Muscle layer of duodenum (tissue), 2 donors: ENCODE data around the gene MYH16.
"Not testable (repeated sequence)": the region's sequence is repeated elsewhere in the genome, so short reads cannot be mapped to it uniquely, and the experiment has no call there.

ENCODE experiments used
- H3K27ac ChIP-seq: one replicate; pipeline ENCODE4 v1.7.0; 2013; ENCODE audit warnings: mild to moderate bottlenecking, low read length
- H3K27me3 ChIP-seq: one replicate; pipeline ENCODE4 v1.7.0; 2013; ENCODE audit warnings: low read depth, mild to moderate bottlenecking, control low read depth, low read length
- H3K36me3 ChIP-seq, 2 donors: one replicate each; pipeline ENCODE4 v1.7.0; 2013; ENCODE audit warnings: low read length in 2 of 2, control low read depth in 1 of 2, mild to moderate bottlenecking in 1 of 2; ENCODE audit not compliant: insufficient read depth in 2 of 2, control insufficient read depth in 1 of 2
- H3K4me1 ChIP-seq, 2 donors: one replicate each; pipeline ENCODE4 v1.7.0; 2013; ENCODE audit warnings: low read length in 2 of 2, mild to moderate bottlenecking in 2 of 2, control low read depth in 1 of 2, moderate library complexity in 1 of 2; ENCODE audit not compliant: insufficient read depth in 2 of 2, control insufficient read depth in 1 of 2
- H3K4me3 ChIP-seq, 2 donors: one replicate each; pipeline ENCODE4 v1.7.0; 2013; ENCODE audit warnings: low read length in 2 of 2, low read depth in 1 of 2, mild to moderate bottlenecking in 1 of 2
- H3K9me3 ChIP-seq, 2 donors: one replicate each; pipeline ENCODE4 v1.7.0; 2013; ENCODE audit warnings: low read length in 2 of 2, control low read depth in 1 of 2, mild to moderate bottlenecking in 1 of 2; ENCODE audit not compliant: control insufficient read depth in 1 of 2
- donor health status: healthy.

MYH16 gene

DNA sequence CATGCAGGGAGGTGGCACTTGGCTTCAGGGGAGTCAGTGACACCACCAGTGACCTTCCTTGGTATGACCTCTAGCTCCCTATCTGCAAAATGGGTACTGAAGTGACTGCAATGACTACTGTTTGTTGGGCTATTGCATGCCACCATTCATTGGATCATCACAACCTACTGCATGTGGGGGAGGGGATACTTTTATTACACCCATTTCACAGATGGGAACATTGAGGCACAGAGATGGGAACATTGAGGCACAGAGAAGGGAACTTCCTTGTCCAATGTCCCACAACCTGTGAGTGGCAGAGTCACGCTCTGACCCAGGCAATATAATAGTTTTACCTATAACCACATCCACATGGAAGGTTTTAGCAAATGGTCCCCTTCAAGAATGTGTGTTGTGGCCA is 12.2 kb upstream of the MYH16 start:
- Histone ChIP-seq H3K27me3 (no peaks in the 10 kb centered on the region), H3K27ac (no peak overlapping the region), H3K36me3 (no peaks in the 10 kb centered on the region), H3K9me3 (no peaks in the 10 kb centered on the region), H3K4me1 (no peaks in the 10 kb centered on the region), H3K4me3 (no peak overlapping the region)

DNA sequence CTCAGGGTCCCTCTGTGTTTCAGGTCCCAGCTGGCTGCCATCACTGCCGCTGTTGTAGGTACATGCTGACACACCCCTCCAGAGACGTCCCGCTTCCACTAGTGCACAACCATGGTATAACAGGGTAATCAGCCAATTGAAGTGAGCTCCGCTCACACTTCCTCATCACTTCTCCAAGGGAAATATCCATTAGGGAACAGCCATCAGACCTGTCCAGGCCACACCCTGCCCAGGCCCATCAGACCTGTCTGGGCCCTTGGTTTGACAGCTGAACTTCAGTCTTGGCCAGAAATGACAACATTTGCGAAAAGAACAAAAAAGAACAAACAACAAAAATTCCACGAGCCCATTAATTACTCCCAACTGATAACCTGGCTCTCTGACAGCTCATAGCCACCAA is 11.0 kb upstream of the MYH16 start:
- Histone ChIP-seq H3K4me3 (no peak overlapping the region), H3K9me3 (no peaks in the 10 kb centered on the region), H3K36me3 (no peaks in the 10 kb centered on the region), H3K27me3 (no peaks in the 10 kb centered on the region), H3K27ac (no peak overlapping the region), H3K4me1 (no peaks in the 10 kb centered on the region)

DNA sequence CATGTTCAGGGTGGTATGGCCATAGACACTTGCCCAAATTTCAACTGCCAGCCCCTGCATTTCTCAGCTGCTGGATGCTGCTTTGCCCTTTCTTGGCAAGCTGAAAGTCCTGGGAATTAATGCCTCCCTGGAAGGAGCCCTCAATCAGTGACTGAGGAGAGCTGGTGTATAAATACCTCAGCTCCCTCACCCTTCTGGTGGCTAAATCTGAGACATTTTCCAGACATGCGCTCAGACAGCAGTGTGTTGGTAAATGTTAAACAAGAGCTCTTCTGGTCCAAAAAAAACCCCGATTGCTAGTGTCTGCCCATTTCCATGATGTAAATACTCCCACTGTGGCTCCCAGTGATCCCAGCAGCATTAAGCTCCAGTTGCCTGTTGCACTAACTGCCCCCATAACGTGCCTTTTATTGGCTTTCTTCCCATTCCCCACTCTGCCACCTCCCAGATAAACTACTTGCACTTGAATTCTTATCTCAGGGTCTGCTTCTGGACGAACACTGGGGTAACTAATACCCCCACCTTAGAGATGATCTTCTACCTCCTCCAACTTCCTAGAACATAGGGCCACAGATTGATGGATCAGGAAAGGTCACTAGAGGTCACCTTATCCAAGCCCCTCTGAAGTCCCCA is 6.7 kb upstream of the MYH16 start:
- Histone ChIP-seq H3K9me3 (no peaks in the 10 kb centered on the region), H3K27ac (no peak overlapping the region), H3K4me3 (no peak overlapping the region), H3K27me3 (no peaks in the 10 kb centered on the region), H3K4me1 (no peaks in the 10 kb centered on the region), H3K36me3 (no peaks in the 10 kb centered on the region)

DNA sequence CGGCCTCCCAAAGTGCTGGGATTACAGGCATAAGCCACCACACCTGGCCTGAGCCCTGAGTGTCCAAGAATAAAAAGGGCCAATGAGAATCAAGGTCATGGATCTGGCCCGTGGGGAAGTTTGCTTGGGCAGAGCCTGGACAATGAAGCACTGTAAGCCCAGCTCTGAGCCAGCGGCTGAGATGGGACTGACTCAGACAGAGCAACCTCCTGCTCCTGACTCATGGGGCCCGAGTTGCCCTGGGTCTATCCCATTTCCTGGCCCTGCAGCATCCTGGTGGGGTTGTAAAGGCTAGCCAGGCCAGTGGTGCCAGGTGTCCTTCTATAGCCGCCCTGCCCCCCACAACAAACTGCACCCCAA is 5.2 kb upstream of the MYH16 start:
- Histone ChIP-seq H3K4me1 (no peaks in the 10 kb centered on the region), H3K9me3 (no peaks in the 10 kb centered on the region), H3K36me3 (no peaks in the 10 kb centered on the region), H3K4me3 (no peak overlapping the region), H3K27ac (no peak overlapping the region), H3K27me3 (no peaks in the 10 kb centered on the region)

DNA sequence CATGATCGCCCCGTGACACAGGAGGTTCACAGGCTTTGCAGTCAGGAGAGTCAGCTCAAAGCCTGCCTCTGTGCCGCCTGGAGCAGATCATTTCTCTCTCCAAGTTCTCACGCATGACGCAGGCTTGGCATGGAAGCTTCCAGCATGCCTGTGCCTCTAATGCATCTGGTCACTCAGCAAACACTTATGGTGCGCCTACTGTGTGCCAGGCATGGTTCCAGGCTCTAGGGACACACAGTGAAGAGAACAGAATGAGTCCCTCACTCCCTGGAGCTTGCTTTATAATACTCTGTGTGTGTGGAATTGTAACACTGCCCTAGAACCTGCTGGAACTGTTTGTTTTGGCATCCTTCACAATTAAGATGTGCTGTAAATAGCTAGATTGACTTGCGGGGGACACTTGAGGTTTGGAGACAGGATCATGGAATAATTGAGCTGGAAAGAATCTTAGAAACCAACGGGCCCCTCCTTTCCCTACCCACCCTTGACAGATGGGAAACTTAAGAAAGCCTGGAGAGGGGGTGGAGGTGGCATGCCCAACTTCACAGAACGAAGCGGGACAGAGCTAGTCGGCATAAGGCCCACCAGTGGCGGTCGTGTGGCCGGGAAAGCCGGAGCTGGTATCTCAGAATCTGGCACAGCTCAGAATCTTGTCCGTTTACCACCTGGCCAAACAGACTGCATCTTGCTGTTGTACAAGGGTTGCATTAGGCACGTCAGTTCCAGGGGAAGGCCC is 4.6 kb upstream of the MYH16 start:
- Histone ChIP-seq H3K4me3 (no peak overlapping the region), H3K36me3 (no peaks in the 10 kb centered on the region), H3K9me3 (no peaks in the 10 kb centered on the region), H3K27ac (no peak overlapping the region), H3K27me3 (no peaks in the 10 kb centered on the region), H3K4me1 (no peaks in the 10 kb centered on the region)

DNA sequence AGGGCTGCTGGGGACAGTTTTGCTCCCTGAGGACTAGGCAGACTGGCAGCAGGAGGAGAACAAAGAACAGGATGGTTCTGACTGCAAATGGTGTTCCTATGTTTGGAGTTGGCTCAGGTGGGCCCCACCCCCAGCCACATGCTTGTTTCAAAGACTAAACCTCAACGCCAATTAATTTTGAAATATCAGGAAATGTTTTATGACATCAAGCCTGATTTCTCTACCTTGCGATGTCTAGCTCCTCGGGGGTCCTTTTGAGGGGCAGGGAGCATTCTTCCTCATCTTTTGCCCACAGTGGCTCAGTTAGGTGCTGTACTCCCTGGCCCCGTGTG is 4.1 kb upstream of the MYH16 start:
- Histone ChIP-seq H3K27ac (no peak overlapping the region), H3K9me3 (no peaks in the 10 kb centered on the region)

DNA sequence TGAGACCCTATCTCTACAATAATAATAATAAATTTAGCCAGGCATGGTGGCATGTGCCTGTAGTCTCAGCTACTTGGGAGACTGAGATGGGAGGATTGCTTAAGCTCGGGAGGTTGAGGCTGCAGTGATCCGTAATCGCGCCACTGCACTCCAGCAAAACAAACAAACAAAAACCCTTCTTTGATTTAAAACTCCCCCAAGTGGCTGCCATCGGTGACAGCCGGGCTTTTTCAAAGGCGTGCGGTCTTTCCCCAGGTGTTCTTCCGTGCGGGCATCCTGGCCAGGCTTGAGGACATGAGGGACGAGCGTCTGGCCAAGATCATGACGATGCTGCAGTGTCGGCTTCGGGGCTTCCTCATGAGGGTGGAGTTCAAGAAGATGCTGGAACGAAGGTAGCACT is 1.9 kb upstream of the MYH16 start:
- Histone ChIP-seq H3K4me3 (no peak overlapping the region), H3K4me1 (no peaks in the 10 kb centered on the region), H3K36me3 (no peaks in the 10 kb centered on the region), H3K27ac (no peak overlapping the region), H3K27me3 (no peaks in the 10 kb centered on the region), H3K9me3 (no peaks in the 10 kb centered on the region)

More for the DNA sequence above, 4.1 kb upstream of the MYH16 start:
- H3K4me3 ChIP-seq = no peak overlapping the region
- no peaks in the 10 kb centered on the region for H3K27me3 ChIP-seq
- no peaks in the 10 kb centered on the region for H3K36me3 ChIP-seq
- H3K4me1 ChIP-seq = no peaks in the 10 kb centered on the region

DNA sequence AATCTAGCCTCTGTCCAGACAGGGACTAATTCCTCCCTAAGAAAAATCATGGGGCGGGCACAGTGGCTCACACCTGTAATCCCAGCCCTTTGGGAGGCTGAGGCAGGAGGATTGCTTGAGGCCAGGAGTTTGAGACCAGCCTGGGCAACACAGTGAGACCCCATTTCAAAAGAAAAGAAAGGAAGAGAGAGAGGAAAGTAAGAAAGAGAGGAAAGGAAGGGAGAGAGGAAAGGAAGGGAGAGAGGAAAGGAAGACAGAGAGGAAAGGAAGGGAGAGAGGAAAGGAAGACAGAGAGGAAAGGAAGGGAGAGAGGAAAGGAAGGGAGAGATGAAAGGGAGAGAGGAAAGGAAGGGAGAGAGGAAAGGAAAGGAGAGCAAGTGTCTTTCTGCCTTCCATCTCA is 922 bp downstream of the MYH16 start:
- H3K4me3 ChIP-seq, H3K27ac ChIP-seq, H3K9me3 ChIP-seq, H3K27me3 ChIP-seq, H3K4me1 ChIP-seq, H3K36me3 ChIP-seq: not testable (repeated sequence)

DNA sequence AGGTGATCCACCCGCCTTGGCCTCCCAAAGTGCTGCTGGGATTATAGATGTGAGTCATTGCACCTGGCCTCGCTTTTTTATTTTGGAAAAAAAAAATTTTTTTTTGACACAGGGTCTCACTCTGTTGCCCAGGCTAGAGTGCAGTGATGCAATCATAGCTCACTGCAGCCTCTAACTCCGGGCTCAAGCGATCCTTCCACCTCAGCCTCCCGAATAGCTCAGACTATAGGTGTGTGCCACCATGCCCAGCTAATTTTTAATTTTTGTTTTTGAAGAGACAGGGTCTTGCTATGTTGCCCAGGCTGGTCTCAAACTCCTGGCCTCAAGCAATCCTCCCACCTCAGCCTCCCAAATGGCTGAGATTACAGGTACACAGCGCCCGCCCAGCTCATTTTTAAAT is 2.3 kb downstream of the MYH16 start:
- H3K4me3 ChIP-seq, H3K4me1 ChIP-seq, H3K27ac ChIP-seq, H3K9me3 ChIP-seq, H3K36me3 ChIP-seq, H3K27me3 ChIP-seq: not testable (repeated sequence)

DNA sequence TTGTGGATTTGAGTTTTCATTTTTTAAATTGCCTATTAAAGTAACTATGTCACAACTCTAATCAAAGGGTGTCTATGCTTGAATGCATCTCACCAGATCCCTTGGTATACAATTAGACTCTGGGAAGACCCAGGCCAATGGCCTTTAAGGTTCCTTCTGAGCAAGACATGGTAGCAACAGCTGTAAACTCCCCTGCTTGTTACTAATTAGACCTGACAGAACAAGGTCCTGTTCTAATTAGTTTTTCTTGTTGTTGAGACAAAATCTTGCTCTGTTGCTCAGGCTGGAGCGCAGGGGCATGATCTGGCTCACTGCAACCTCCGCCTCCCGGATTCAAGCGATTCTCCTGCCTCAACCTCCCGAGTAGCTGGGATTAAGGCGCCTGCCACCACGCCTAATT is 2.9 kb downstream of the MYH16 start:
- Histone ChIP-seq H3K27me3 (no peaks in the 10 kb centered on the region), H3K9me3 (no peaks in the 10 kb centered on the region), H3K4me3 (no peak overlapping the region), H3K27ac (no peak overlapping the region), H3K36me3 (no peaks in the 10 kb centered on the region), H3K4me1 (no peaks in the 10 kb centered on the region)

DNA sequence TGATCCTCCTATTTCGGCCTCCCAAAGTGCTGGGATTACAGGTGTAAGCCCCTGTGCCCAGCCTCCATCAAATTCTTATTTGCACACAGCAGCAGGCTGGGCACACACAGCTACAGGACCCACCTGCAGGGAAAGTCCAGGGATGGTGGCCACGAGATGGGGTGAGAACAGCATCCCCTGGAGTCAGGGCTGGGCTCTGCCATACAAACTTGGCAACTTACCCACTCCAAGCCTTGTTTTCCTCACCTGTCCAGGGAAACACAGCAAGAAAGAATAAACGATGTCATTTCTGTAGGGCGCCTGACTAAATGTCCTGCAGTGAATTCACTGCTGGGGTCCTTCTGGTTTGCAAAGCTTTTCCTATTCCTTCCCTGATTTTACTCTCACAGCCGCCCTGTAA is 5.5 kb downstream of the MYH16 start:
- H3K4me1 ChIP-seq = no peaks in the 10 kb centered on the region
- H3K4me3 ChIP-seq = no peak overlapping the region
- H3K9me3 ChIP-seq = no peaks in the 10 kb centered on the region
- H3K27ac ChIP-seq = no peak overlapping the region
- H3K27me3 ChIP-seq = no peaks in the 10 kb centered on the region
- H3K36me3 ChIP-seq = no peaks in the 10 kb centered on the region

DNA sequence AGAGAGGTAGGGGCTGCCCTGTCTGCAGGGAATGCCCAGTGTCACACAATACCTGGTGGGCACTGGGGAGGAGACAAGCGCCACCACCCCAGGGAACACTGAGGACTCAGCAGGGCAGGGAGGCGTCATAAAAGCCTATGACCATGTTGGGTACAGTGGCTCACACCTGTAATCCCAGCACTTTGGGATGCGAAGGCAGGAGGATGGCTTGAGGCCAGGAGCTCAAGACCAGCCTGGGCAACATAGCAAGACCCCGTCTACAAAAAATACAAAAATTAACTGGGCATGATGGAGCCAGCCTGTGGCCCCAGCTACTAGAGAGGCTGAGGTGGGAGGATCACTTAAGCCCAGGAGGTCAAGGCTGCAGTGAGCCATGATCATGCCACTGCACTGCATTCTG is 11.5 kb downstream of the MYH16 start:
- H3K9me3 ChIP-seq, H3K36me3 ChIP-seq, H3K4me1 ChIP-seq, H3K27ac ChIP-seq, H3K27me3 ChIP-seq, H3K4me3 ChIP-seq: not testable (repeated sequence)
